GM19397 (cell line): ENCODE measurements around the gene PRKCQ.
"Not testable (repeated sequence)": the region's sequence is repeated elsewhere in the genome, so short reads cannot be mapped to it uniquely, and the experiment has no call there.

Experiments
- ATAC-seq: cut with Tn5 transposase; IDR thresholded peaks from one replicate; pipeline ENCODE4 v1.9.1; 2021; ENCODE audit warnings: mild to moderate bottlenecking, moderate library complexity; ENCODE audit not compliant: unreplicated experiment

The PRKCQ gene

DNA sequence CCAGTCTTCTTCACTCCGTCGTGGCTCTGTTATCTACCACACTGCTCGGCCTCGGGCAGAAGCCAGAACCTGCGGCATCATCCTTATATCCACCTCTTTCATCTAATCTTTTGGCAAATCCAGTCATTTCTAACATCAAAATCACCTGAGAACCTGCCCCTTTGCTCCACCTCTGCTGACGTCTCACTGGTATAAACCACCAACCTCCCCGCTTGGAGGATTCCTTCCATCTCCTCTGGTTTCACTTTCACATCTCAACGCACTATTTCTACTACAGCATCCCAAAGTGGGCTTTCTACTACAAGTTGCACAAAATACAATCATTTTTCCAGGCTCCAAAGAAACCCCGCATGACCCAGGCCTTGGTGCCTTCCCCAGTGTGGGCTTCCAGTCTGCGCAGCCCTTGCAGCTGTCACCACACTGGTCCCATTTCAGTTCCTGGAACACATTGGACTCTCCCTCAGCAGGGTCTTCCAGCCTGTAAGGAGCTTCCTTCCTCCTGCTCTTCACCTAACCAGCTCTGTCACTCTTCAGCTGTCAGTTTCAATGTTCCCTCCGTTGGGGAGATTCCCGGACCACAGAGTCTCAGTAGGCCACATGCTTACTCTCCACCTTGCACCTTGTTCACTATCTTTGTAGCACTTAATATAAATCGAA is 85.0 kb downstream of the PRKCQ start:
- no peak for ATAC-seq

DNA sequence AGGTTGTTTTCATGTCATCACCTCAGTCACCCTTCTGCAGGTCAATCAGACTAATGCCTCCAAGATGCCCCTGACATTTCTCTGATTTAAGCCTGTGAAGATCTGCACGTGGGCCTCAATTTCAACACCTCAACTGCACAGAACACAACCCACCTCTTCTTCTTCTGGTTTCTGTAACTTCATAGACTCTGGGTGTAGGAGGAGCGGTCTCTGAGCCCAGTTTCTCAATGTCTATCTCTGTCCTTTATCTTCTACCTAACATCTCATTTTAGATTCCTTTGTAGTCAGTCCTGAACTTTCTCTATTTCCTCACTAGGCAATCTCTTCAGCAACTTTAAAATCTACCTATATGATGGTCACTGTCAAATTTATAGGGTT is 85.6 kb downstream of the PRKCQ start:
- ATAC-seq = no peak

DNA sequence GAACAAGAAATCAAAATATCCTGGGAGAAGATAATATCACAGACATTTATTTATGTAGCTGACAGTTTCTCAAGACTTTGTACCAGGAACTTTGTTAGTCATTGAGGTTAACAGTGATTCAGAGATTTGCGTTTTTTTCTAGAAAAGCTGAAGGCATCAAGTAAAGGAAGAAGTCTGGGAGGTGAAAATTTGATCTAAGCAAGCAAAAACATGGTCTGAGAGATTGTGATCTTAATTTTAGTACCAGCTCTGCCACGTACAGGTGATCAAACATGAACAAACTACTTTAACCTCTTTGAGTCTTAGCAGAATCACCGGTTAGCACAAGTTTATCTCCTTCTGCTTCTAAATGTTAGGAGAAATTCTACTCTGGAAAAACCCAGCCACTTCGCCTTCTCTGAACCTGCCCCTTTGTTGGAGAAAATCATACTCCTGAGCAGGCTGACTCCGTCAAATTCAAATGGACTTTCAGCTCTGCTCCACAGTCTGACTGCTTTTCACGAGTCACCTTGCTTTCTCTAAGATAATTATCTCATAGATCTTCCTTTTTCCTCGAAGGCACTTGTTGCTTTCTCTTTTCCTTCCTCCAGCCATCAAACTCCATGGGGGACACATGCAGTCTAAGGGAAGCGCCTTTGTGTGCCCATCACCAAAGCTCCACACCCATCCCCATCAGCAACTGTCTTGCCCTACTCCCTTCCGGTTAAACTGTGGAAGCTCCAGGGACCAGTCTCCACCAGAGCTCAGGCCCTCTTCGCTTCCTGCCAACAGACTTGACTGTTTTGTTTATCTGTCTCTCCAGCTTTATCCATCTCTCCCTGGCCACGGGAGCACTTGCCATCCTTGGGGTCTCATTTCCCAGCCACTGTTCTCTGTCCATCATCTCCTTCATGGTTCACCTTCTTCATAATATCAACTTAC is 86.3 kb downstream of the PRKCQ start:
- ATAC-seq = no peak

DNA sequence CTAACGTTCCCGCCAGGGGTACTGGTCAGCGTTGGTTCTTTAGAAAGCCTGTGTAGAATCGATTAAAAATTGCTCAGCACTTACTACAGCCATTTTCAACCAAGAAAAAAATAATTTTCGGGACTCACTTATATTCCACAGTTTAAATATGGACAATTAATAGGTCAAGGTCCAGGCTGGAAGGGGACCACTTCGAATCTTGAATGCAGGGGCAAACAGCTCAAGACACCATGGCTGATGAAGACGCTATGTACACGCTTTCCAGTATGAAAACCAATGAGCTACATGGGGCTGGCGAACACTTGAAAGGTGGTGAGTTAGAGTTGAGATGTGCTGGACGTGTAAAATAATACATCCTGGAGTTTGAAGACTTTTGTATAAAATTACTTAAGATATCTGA is 87.2 kb downstream of the PRKCQ start:
- no peak for ATAC-seq

DNA sequence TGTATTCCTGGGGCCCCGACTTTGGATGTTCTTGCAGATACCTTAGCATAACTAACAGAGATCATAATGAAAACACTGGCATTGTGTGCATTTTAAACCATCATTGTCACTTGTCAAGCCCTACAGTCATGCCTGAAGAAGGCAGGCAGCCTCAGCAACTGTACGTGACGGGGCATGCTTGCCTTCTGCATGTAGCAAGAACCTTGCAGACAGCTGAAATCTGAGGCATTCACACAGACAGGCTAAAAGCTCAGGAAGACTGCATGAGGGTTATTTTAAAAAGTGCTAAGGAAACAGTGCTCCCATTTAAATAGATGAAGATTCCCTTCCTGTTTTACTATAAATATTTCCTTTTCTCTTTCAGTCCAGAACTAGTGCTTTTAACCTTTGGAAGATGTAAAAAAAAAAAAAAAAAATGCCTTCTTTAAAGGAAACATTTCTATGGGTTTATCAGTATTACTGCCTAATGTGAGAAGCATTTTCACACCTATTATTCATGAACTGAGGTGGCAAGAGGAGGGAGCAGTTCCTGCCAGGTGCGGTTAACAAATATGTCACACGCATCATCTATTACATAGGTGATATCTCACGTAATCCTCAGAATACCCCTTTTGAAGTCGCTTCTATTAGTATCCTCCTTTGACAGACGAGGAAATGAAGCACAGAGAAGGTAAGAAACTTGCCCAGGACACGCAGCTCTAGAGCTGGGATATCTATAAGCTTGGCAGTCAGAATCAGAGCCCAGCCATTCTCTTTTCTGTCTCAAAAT is 88.1 kb downstream of the PRKCQ start:
- ATAC-seq = no peak

DNA sequence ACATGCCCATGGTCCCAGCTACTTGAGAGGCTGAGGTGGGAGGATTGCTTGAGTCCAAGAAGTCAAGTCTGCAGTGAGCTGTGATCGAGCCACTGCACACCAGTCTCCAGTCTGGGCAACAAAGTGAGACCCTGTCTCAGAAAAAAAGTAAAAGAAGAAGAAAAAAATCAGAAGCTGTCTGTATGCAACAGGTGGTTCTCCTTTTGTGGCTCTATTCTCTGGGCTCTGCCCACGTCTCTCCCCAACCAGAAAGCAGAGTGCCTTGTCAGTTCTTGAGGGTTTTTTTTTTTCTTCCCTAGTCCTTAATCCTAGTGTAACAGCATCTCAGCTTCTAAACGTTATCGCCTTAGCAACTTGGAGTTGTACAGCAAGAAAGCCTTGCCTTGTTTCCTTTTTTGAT is 89.5 kb downstream of the PRKCQ start:
- ATAC-seq = no peak

DNA sequence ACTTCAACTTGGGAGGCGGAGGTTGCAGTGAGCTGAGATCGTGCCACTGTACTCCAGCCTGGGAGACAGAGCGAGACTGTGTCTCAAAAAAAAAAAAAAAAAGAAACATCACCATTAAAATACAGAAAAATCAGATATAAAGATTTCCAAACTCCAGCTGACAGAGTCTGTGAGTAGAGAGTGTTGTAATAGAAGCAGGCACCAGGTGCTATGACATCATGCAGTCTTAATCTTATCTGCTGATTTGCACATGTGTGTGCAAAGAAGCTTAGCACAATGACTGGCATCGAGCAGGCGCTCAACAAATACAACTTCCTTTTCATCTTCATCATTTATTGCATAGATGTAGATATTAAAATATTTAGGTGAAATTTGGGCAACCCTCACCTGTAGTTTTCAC is 92.2 kb downstream of the PRKCQ start:
- ATAC-seq = no peak

DNA sequence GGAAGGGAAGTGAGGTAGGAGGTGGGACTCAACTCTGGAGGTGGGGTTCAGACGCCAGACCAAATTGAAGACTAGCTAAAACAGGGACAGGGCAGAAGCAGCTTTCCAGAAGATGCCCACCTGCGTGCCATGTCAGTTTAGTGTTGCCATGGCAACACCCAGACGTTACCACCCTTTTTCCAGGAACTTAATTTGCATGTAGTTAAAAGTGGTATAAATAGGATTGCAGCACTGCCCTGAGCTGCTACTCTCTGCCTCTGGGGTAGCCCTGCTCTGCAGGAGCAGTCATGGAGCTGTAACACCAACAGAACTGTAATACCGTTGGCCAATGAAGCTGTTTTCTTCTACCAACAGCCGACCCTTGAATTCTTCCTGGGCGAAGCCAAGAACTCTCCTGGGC is 93.8 kb downstream of the PRKCQ start:
- ATAC-seq = no peak

DNA sequence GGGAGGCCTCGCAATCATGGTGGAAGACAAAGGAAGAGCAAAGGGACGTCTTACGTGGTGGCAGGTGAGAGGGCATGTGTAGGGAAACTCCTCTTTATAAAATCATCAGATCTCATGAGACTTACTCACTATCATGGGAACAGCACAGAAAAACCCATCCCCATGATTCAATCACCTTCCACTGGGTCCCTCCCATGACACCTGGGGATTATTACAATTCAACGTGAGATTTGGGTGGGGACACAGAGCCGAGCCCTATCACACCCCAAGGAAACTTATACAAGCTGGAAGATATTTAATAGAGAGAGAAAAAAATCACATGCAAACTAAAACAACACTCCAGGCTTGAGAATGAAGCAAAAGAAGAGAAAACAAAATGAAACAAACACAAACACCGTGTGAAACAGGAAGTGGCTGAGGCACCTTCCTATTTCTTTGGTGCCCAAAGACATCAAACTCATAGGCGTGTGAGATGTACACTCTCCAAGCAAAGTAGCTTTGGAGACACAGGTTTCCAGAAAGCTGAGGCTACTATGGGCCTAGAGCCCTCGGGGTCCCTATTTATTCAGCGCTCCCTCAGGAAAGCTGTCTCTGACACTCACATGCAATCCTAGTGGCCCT is 97.2 kb downstream of the PRKCQ start:
- ATAC-seq = no peak

DNA sequence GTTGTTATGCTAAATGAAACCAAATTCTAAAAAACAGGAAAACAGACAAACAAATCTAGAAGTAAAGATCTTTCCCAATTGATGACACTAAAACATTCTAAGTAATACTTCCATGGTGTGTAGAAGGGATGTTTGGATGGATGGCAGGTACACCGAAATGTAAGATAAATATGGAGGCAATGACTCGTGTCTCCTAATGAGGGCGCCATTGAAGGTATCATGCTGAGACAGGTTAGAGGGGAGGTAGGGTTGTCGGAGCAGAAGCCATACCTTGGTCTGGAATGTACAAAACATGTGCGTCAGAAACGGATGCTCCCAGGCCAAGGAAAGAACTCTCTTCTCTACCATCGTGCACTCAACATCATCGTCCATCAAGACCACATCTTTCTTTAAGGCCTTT is 101.4 kb downstream of the PRKCQ start:
- ATAC-seq = no peak

DNA sequence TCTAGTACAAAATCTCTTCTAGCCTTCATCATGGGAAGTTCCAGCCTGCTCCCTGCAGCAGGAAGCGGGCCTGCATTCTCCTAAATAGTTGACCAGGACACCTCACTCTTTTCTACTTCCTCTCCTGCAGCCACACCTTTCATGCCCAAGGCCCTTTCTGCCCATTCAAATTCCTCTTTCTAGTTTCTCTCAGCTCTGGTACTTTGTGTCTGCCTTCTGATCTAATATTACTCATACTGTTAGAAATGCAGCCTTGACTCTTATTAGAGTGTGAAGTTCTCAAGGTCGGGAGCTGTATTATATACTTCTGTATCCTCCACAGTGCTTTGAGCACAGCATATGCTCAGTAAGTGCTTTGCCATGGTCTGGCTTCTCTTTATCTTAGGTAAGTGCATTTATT is 103.1 kb downstream of the PRKCQ start:
- ATAC-seq = no peak

DNA sequence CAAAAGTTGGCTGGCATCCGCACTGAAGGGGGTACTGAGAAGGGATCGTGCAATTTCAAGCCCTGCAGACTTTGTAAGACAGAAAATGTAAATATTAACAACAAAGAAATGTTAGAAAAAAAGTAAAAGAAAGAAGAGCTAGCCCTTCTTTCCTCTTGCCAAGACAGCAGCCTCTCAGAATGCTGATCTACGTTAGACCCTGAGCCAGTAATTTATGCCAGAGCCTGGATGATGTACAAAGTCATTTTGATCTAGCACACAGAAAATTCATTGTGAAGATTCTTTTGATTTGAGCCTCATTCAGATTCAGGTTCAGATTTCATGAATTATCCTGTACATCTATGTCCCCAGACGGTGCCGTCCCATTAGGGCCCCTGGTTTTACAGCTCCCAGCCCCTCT is 105.2 kb downstream of the PRKCQ start:
- ATAC-seq = no peak

DNA sequence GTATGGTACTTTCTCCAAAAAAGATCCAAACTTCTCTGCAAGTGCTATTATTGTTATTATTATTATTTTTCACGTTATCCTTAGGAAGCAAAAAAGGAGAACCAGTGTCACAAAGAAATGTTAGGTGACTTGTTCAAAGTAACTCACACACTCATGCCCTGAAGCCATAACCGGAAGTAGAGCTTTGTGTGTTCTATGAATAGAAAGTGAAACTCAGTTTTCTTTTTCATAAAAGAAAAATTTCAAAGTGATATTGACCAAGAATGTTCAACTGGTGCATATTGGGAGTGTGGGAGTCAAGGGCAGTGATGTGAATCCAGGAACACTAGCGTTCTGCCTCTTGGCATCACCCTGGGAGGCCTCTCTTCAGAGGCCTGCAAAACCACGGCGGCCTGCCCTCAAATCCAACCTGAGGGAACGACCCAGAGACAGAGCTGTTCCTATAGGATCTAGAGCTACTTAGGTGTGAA is 106.1 kb downstream of the PRKCQ start:
- no peak for ATAC-seq

DNA sequence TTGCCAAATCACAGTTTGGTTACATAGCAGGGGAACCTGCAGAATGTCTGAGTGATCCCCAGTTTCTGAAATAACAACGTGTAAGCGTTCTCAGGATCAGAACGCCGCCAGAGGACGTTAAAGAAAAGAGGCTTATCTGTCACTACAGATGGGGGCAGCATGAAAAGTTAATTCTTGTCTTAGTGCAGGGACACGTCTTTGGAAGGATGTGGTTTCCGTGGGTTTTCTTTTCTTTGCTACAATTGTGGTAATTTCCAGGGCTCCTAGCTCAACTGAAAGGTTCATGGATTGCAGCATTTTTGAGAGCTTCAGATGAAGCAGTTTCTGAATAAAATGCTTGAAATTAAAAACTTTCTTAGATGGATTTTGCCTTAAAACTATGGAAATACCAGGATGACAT is 106.6 kb downstream of the PRKCQ start:
- ATAC-seq = no peak

DNA sequence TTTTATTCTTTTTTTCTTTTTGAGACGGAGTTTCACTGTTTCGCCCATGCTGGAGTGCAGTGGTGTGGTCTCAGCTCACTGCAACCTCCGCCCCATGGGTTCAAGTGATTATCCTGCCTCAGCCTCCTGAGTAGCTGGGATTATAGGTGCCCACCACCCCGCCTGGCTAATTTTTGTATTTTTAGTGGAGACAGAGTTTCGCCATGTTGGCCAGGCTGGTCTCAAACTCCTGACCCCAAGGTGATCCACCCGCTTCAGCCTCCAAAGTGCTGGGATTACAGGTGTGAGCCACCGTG is 107.4 kb downstream of the PRKCQ start:
- ATAC-seq = not testable (repeated sequence)

DNA sequence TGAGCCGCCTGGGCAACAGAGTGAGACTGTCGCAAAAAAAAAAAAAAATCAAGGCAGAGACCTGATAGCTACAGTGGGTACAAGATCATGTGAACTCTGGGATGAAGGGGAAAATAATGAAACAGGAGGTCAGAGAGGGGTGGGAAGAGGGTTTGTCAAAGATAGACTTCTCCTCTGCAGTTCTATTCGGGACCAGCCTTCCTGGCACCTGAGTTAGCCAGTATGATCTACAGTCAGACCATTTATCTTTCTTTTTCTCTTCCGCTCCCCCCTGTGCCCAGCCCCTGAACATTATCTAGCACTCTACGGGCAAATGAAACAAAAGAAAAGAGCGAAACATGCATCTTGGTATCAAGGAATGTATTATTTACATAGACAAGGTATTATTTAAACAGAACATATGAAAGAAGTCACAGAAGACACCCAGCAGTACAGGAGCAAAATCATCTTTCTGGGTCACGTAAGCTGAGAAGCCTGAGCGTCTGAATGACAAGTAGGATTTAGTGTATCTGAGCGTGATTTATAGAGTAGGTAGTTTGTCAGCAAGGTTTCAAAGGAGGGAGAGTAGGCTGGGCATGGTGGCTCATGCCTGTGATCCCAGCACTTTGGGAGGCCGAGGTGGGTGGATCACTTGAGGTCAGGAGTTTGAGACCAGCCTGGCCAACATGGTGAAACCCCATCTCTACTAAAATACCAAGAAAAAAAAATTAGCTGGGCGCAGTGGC is 109.0 kb downstream of the PRKCQ start:
- no peak for ATAC-seq

DNA sequence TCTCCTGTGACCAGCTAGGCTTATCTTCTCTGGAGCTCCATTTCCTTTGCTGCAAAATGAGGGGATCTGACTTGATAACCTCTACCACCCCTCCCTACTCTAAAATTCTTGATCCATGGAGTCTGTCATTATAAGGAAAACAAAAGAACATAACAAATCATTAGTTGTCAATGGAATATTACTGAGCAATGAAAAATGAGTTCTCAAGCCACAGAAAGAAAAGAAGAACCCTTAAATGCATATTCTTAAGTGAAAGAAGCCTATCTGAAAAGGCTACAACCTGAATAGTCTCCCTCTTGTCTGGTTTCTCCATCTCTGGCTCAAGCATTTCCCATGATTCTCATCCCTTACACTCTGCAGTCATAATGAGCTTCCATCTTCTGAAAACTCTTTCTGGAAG is 110.4 kb downstream of the PRKCQ start:
- ATAC-seq = no peak

DNA sequence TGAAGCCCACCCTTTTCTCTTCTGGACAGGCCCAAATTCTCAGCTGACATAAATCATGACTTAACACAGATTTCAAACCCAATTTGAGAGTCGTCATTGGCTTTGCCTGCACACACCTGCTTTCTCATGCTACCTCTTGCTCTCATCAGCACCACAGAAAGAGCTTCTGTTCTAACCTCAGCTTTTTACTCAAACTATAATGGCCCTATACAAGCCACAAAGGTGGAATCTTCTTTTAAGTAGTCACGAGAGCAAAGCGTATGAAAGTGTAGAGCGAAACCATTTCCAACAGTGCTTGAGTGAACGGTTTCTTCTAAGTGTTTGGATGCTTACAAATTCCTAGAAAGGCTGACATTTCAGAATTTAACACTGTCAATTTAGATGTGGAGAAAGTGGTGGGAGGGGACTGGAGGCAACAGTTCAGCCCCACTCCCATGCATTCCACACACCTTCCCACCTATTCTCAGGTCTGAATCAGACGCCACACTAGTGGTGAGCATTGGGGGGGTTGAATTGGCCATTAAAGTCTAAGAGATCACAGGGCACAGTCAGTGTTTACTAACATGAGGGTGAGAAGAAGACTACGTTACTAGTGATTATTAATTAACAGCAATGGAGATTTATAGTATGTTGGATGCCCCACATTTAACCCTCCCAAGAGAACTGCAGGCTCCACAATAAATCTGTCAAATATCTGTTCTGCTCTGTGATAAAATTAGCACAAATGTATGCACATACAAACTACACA is 114.0 kb downstream of the PRKCQ start:
- no peak for ATAC-seq

DNA sequence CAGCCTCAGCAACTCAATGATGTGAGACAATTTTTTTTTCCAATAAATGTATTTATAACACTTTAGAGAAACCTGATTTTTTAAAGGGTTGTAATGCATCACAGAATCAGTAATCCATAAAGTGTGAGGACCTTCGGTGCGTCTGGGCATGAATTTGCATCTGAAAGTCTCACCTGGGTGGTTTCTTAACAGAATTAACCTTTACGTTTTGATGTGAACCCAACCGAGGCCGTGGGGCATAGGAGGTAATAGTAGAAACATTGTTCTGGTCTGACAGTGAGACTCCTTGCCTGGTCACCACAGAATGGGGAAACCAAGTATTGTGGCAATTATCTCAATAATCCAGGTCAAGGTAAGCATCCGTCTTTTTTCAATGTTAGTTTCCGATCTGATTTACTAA is 114.6 kb downstream of the PRKCQ start:
- no peak for ATAC-seq

DNA sequence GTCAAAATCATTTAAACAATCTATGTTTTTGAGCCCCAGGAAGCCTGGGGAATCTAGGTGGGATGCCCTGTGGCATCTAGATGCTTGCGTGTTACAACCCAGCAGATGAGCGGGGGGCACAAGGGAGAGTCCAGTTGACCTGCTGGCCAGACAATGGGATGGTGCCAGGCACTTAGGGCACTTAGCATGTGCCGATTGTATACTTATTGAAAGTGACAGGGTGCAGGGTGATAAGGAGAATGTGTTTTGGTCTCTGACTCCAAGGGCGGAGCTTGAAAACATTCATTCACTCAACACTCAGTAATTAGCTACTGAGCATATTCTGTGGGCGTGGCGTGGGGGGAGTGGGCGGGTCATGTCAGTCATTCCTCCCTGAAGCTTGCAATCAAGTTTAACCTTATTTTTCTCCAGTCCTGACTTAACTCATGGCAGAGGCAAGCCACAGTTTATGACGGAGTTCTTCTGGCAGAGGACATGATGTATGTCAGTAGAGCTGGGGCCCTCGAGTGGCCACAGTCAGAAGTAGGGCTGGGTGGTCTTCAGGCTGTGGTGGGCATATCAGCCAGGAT is 115.1 kb downstream of the PRKCQ start:
- ATAC-seq = no peak
